Activated naive CD8-positive, alpha-beta T cell treated with anti-CD3 and anti-CD28 coated beads, Interleukin-2, amount 10 ng/mL, durations not matched to agents 7 days and 5 days (primary cell): Measurements from ENCODE around the gene SLC22A23. TPM values are rescaled to one million over a fixed set of nuclear protein-coding genes. Genes with fewer than 3 reads are reported as not detected.
A peak's percentile ranks its signal among the peaks of the same experiment; 100 is the strongest.

Experiments used
- ATAC-seq: fragments of 150-1000 bp; cut with Tn5 transposase; one replicate; pipeline ENCODE4 v1.10.0; 2021; ENCODE audit warnings: low read depth, moderate library complexity
- POLR2A ChIA-PET: fragments of 350-600 bp; sonication (Branson Sonifier 250); formaldehyde crosslinking; loops from one replicate; lab custom pipeline; 2021; ENCODE audit warnings: antibody characterized with exemption; lab: Charles Lee
- DNase-seq: peaks from one replicate; pipeline ENCODE4 v3.0.0; 2021
- H3K27ac Mint-ChIP-seq: one replicate; pipeline ENCODE4 v1.8.0; 2022; ENCODE audit warnings: mild to moderate bottlenecking, mixed read lengths
- H3K27me3 Mint-ChIP-seq: one replicate; pipeline ENCODE4 v1.8.0; 2022; ENCODE audit warnings: mild to moderate bottlenecking, moderate library complexity, mixed read lengths
- H3K36me3 Mint-ChIP-seq: one replicate; pipeline ENCODE4 v1.8.0; 2021; ENCODE audit warnings: mild to moderate bottlenecking, mixed read lengths
- H3K4me1 Mint-ChIP-seq: one replicate; pipeline ENCODE4 v1.8.0; 2021; ENCODE audit warnings: mixed read lengths
- H3K4me3 Mint-ChIP-seq: one replicate; pipeline ENCODE4 v1.8.0; 2022; ENCODE audit warnings: mild to moderate bottlenecking, moderate library complexity, mixed read lengths
- H3K9me3 Mint-ChIP-seq: one replicate; pipeline ENCODE4 v1.8.0; 2021; ENCODE audit warnings: mixed read lengths
- total RNA-seq, 2 experiments: library from RNA; stranded (reverse); gene quantifications; one replicate each; pipeline ENCODE4 v1.2.3, GENCODE V29; 2021

SLC22A23 gene
- total RNA-seq, 2 experiments from 2014 or later, result 0.82 to 1.2 TPM

- no peaks in the 10 kb centered on the region for H3K4me1 Mint-ChIP-seq
- H3K27ac Mint-ChIP-seq, result no peak overlapping the region
These were observed 150.0 kb downstream of the SLC22A23 start for GRCh38 chr6:3306848-3307247.

GRCh38 chr6:3305831-3306230, 151.0 kb downstream of the SLC22A23 start:
- Mint-ChIP-seq H3K36me3 (no peaks in the 10 kb centered on the region), H3K4me1 (no peaks in the 10 kb centered on the region), H3K27me3 (peaks cover 7% of the 10 kb centered on the region), H3K4me3 (no peak overlapping the region), H3K9me3 (peaks cover 3% of the 10 kb centered on the region), H3K27ac (no peak overlapping the region)
- DNase-seq (no peak), ATAC-seq (no peak)
- POLR2A ChIA-PET, result no interaction called here

More at GRCh38 chr6:3306848-3307247, 150.0 kb downstream of the SLC22A23 start:
- POLR2A ChIA-PET, result no interaction called here
- Mint-ChIP-seq H3K36me3 (no peaks in the 10 kb centered on the region), H3K4me3 (no peak overlapping the region), H3K9me3 (peaks cover 3% of the 10 kb centered on the region), H3K27me3 (peaks cover 7% of the 10 kb centered on the region)
- ATAC-seq, result no peak
- DNase-seq, result no peak

GRCh38 chr6:3305216-3305565, 151.7 kb downstream of the SLC22A23 start:
- H3K27ac Mint-ChIP-seq, result no peak overlapping the region
- POLR2A ChIA-PET, result no interaction called here
- peaks cover 3% of the 10 kb centered on the region for H3K9me3 Mint-ChIP-seq
- H3K4me3 Mint-ChIP-seq, result no peak overlapping the region
- DNase-seq (no peak), ATAC-seq (no peak)
- H3K36me3 Mint-ChIP-seq, result no peaks in the 10 kb centered on the region
- H3K4me1 Mint-ChIP-seq, result no peaks in the 10 kb centered on the region
- peaks cover 7% of the 10 kb centered on the region for H3K27me3 Mint-ChIP-seq

- POLR2A ChIA-PET, result no interaction called here
- Mint-ChIP-seq H3K27ac (no peak overlapping the region), H3K9me3 (peaks cover 3% of the 10 kb centered on the region), H3K4me1 (no peaks in the 10 kb centered on the region), H3K4me3 (no peak overlapping the region), H3K27me3 (peaks cover 7% of the 10 kb centered on the region), H3K36me3 (no peaks in the 10 kb centered on the region)
- DNase-seq, result no peak
- ATAC-seq, result no peak
These were observed 152.2 kb downstream of the SLC22A23 start for GRCh38 chr6:3304500-3305215.

- no peak for ATAC-seq
- Mint-ChIP-seq H3K27me3 (peaks cover 7% of the 10 kb centered on the region), H3K4me3 (no peak overlapping the region), H3K36me3 (no peaks in the 10 kb centered on the region), H3K9me3 (peaks cover 3% of the 10 kb centered on the region), H3K4me1 (no peaks in the 10 kb centered on the region), H3K27ac (no peak overlapping the region)
- POLR2A ChIA-PET, result no interaction called here
- no peak for DNase-seq
These were observed 152.9 kb downstream of the SLC22A23 start for GRCh38 chr6:3303795-3304411.

- H3K27me3 Mint-ChIP-seq, result peaks cover 7% of the 10 kb centered on the region
These were observed 155.3 kb downstream of the SLC22A23 start for GRCh38 chr6:3301506-3301905.

GRCh38 chr6:3299221-3299620, 157.6 kb downstream of the SLC22A23 start:
- no peaks in the 10 kb centered on the region for H3K4me1 Mint-ChIP-seq
- no peaks in the 10 kb centered on the region for H3K36me3 Mint-ChIP-seq
- ATAC-seq (no peak), DNase-seq (no peak)
- H3K27me3 Mint-ChIP-seq, result peaks cover 7% of the 10 kb centered on the region
- H3K4me3 Mint-ChIP-seq, result no peak overlapping the region
- H3K9me3 Mint-ChIP-seq, result no peaks in the 10 kb centered on the region
- POLR2A ChIA-PET, result no interaction called here
- H3K27ac Mint-ChIP-seq, result no peak overlapping the region

More at GRCh38 chr6:3301506-3301905, 155.3 kb downstream of the SLC22A23 start:
- H3K36me3 Mint-ChIP-seq, result no peaks in the 10 kb centered on the region
- no peak overlapping the region for H3K4me3 Mint-ChIP-seq
- ATAC-seq (no peak), DNase-seq (no peak)
- H3K27ac Mint-ChIP-seq, result no peak overlapping the region
- no peaks in the 10 kb centered on the region for H3K4me1 Mint-ChIP-seq
- peaks cover 3% of the 10 kb centered on the region for H3K9me3 Mint-ChIP-seq
- POLR2A ChIA-PET, result no interaction called here

GRCh38 chr6:3297909-3298308, 158.9 kb downstream of the SLC22A23 start:
- Mint-ChIP-seq H3K27me3 (peaks cover 3% of the 10 kb centered on the region), H3K36me3 (no peaks in the 10 kb centered on the region), H3K9me3 (no peaks in the 10 kb centered on the region), H3K27ac (no peak overlapping the region), H3K4me3 (no peak overlapping the region), H3K4me1 (no peaks in the 10 kb centered on the region)
- ATAC-seq, result no peak
- POLR2A ChIA-PET, result no interaction called here
- DNase-seq, result peak; percentile 3

- POLR2A ChIA-PET, result no interaction called here
- Mint-ChIP-seq H3K4me3 (no peak overlapping the region), H3K27ac (no peak overlapping the region), H3K36me3 (no peaks in the 10 kb centered on the region), H3K9me3 (no peaks in the 10 kb centered on the region), H3K27me3 (no peaks in the 10 kb centered on the region), H3K4me1 (no peaks in the 10 kb centered on the region)
- ATAC-seq (no peak), DNase-seq (no peak)
These were observed 159.8 kb downstream of the SLC22A23 start for GRCh38 chr6:3297006-3297405.

GRCh38 chr6:3296537-3296936, 160.3 kb downstream of the SLC22A23 start:
- Mint-ChIP-seq H3K36me3 (no peaks in the 10 kb centered on the region), H3K4me3 (no peak overlapping the region), H3K4me1 (no peaks in the 10 kb centered on the region), H3K27me3 (no peaks in the 10 kb centered on the region), H3K27ac (no peak overlapping the region), H3K9me3 (no peaks in the 10 kb centered on the region)
- ATAC-seq, result no peak
- POLR2A ChIA-PET, result no interaction called here
- peak; percentile 21 for DNase-seq

GRCh38 chr6:3296078-3296477, 160.8 kb downstream of the SLC22A23 start:
- no peaks in the 10 kb centered on the region for H3K9me3 Mint-ChIP-seq
- peak; percentile 4 for DNase-seq
- POLR2A ChIA-PET, result no interaction called here

GRCh38 chr6:3294921-3295871, 161.7 kb downstream of the SLC22A23 start:
- Mint-ChIP-seq H3K36me3 (no peaks in the 10 kb centered on the region), H3K27me3 (no peaks in the 10 kb centered on the region), H3K27ac (no peak overlapping the region), H3K4me1 (no peaks in the 10 kb centered on the region), H3K9me3 (no peaks in the 10 kb centered on the region), H3K4me3 (no peak overlapping the region)
- POLR2A ChIA-PET, result no interaction called here
- no peak for ATAC-seq
- DNase-seq, result peak; percentile 12

More at GRCh38 chr6:3296078-3296477, 160.8 kb downstream of the SLC22A23 start:
- Mint-ChIP-seq H3K4me3 (no peak overlapping the region), H3K36me3 (no peaks in the 10 kb centered on the region), H3K27ac (no peak overlapping the region), H3K4me1 (no peaks in the 10 kb centered on the region), H3K27me3 (no peaks in the 10 kb centered on the region)
- ATAC-seq, result no peak

GRCh38 chr6:3294396-3294795, 162.5 kb downstream of the SLC22A23 start:
- Mint-ChIP-seq H3K27ac (no peak overlapping the region), H3K4me3 (no peak overlapping the region), H3K36me3 (no peaks in the 10 kb centered on the region), H3K4me1 (no peaks in the 10 kb centered on the region), H3K9me3 (no peaks in the 10 kb centered on the region), H3K27me3 (no peaks in the 10 kb centered on the region)
- DNase-seq, result no peak
- no peak for ATAC-seq
- POLR2A ChIA-PET, result no interaction called here
